Measurements from ENCODE around the gene LAGE3.

LAGE3 gene

DNA sequence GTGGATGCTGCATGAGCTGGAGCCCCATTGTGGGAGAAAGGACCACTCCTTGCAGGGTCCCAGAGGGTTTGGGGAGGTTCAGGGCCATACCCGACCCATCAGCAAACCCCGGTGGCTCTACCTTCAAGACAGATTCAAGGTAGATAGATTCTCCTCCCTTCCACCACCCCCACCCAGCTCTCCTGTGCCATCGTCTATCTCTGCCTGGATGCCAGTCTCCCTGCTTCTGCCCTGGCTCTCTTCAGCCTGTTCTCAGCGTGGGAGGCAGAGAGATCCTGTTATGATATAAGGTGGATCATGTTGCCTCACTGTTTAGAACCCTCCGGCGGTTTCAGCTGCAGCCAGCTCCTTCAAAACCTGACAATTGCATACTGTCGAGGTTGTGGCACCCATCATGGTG lies 5.4 kb downstream of the LAGE3 start:
- no peak for DNase-seq

DNA sequence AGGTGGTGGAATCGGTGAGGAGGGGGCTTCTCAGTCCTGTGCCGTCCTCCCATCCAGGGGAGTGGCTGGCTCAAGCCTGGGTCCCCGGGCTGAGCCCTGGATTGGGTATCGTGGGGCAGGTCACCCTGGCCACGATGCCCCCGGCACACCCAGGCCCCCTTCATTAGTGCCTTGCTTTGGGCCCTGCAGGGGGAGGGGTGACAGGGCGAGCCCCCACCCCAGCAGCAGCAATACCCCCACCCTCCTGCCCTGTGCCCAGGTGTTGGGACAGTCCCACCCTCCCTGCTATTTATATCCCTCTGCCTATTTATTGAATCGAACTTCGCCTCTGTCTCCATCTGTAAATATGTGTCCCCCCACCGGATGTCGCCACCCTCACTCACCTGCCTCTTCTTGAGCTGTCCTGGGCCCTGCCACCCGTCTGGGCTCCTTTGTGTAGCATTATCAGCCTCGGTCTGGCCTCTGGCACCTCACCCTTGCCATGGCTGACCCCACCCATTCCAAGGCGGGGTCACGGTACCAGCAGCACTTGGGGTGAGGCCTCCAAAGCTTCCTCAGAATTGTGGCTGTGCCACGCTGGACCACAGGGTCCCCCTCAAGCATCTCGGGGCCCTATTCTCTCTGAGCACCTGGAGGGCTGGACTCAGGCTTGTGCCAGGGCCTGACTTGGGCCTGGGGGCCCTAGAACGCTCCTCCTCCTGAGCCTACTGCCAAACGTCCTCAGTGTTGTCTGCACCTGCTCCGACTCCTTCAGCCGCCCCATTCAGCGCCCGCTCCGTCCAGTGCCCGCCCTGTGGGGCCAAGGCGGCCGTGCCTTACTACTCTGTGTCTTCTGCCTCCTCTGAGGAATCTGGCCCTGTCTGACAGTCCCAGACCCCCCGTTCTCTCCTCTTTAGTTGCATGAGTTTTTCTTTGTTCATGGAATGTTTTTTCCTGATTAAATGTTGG lies 6.1 kb downstream of the LAGE3 start:
- DNase-seq: no peak

DNA sequence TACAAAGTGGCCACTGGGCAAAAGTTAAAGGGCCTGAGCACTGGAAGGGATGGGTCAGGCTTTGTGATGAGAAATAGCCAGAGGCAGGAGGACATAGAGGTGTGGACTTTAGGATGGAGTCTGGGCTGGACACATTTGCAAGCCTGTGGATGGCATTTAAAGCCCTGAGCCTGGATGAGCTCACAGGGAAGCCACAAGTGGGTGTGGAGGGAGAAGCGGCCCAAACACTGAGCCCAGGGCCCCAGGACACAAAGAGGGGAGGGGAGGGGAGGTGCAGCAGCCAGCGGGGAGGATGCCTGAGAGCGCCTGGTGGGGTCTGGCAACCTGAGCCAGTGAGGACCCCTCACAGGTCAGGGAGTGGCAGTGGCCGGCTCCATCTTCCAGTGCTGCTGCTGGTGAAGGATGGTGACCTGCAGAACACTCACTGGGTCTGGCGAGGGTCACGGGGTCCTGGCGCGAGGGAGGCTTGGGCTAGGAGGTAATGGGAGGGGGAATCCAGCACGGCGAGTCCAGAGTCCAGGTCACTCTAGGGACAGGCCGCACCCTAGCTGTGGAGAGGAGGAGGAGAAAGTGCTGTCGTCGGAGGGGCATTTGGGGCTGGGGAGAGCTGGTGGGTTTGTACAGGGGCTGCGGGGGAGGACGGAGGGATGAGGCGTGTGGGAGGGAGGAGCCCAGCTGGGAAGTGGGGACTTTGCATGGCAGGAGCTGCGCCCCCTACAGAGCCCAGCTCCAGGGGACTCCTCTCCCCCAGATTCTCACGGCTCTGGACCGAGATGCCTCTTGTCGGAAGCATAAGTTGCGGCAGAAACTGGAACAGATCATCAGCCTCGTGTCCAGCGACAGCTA lies 7.0 kb downstream of the LAGE3 start:
- no peak for DNase-seq

DNA sequence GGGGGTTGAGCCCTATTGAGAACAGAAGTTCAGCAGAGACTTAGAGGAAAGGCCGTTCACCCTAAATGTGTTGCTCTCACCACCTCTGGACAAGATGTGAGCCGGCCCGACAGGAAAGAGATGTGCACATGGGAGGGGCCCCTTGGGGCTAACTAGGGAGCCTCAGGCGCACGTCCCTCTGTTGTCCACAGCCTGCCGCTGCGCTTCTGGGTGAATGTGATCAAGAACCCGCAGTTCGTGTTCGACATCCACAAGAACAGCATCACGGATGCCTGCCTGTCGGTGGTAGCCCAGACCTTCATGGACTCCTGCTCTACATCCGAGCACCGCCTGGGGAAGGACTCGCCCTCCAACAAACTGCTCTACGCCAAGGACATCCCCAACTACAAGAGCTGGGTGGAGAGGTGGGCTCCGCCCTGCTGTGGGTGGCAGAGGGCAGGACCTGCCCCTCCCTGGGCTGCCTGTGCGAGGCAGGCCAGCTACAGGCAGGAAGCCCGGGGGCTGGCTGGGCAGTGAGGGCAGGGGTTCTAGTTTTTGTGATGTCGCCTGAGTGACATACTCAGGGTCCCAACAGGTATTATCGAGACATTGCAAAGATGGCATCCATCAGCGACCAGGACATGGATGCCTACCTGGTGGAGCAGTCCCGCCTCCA lies 8.0 kb downstream of the LAGE3 start:
- no peak for DNase-seq

DNA sequence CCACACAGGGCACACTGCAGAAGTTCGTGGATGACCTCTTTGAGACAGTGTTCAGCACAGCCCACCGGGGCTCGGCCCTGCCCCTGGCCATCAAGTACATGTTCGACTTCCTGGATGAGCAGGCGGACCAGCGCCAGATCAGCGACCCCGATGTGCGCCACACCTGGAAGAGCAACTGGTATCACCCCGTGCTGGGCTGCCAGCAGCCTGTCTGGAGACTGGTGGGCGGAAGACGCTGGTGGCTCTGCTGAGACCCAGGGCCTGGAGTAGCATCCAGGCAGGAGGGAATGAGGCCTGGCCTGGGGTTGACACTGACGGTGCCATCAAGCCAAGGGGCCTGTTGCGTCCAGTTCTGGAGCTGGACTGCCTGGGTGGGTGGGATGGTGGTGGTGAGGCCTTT lies 8.6 kb downstream of the LAGE3 start:
- DNase-seq: no peak

DNA sequence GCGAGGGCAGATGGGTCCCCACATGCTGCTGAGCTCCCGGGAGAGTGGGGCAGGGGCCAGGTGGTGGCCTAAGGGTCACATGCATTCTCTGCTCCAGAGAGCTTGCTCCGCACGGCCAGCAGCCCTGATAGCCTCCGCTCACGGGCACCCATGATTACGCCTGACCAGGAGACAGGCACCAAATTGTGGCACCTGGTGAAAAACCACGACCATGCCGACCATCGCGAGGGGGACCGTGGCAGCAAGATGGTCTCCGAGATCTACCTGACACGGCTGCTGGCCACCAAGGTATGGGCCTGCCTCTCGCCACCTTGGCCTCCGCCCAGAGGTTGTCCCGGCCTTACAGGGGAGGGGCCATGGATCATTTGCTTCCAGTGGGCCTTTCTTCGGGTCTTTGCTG lies 9.2 kb downstream of the LAGE3 start:
- DNase-seq: no peak

DNA sequence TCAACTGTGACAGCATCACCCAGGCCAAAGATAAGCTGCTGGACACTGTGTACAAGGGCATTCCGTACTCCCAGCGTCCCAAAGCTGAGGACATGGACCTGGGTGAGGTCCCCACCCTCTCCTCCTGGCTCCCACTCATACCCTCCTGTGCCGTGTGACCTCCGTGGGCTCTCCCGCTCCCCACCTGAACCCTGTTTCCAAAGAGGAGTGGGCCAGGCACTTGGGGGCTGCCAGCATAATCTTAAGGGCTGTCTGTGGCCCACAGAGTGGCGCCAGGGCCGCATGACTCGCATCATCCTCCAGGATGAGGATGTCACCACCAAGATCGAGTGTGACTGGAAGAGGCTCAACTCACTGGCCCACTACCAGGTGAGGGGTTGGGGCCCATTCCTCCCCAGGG lies 10.0 kb downstream of the LAGE3 start:
- DNase-seq: no peak

DNA sequence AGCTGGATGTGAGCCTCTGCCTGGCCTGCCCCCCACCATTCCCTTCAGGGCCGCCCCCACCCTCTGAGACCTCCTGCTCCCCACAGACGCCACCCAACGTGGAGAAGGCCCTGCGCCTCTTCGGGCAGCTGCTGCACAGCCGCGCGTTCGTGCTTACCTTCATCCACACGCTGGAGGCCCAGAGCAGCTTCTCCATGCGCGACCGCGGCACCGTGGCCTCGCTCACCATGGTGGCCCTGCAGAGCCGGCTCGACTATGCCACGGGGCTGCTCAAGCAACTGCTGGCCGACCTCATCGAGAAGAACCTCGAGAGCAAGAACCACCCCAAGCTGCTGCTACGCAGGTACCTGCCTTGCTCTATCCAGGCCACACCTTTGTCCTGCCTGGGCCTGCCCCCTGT lies 10.9 kb downstream of the LAGE3 start:
- DNase-seq: no peak

DNA sequence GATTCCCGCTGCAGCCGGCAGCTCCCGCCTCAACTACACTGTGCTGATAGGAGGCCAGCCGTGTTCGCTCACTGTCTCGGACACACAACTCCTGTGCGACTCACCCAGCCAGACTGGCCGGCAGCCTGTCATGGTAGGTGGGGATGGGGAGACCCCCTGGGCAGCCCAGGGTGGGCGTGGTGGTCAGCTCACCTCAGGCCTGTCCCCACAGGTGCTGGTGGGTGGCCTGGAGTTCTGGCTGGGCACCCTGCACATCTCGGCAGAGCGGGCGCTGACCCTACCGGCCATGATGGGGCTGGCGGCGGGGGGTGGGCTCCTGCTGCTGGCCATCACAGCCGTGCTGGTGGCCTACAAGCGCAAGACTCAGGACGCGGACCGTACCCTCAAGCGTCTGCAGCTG lies 11.5 kb downstream of the LAGE3 start:
- DNase-seq: no peak

DNA sequence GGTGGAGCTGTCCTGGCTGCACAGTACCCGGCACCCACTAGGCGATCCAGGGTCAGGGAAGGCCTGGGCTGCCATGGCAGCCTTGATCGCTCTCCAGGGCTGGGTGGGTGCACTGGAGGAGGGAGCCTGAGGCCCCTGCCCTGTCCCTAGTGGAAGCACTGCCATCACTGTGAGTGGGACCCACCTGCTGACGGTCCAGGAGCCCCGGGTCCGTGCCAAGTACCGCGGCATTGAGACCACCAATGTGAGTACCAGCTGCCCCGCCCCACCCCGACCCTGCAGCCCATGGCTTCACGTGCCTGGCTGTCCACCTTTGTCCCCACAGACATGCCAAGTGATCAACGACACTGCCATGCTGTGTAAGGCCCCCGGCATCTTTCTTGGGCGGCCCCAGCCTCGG lies 12.2 kb downstream of the LAGE3 start:
- no peak for DNase-seq

DNA sequence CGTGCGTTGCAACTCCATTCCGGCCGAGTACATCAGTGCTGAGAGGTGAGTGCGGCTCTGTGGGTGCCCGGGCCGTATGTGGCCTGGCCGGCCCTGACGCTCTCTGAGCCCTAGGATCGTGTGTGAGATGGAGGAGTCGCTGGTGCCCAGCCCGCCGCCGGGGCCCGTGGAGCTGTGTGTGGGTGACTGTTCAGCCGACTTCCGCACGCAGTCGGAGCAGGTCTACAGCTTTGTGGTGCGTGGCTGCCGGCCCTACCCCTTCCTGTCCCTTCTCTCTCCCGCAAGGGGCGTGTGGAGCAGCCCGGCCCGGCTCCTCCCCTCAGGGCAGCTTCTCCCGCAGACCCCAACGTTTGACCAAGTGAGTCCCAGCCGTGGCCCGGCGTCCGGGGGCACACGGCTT lies 13.0 kb downstream of the LAGE3 start:
- DNase-seq: no peak

DNA sequence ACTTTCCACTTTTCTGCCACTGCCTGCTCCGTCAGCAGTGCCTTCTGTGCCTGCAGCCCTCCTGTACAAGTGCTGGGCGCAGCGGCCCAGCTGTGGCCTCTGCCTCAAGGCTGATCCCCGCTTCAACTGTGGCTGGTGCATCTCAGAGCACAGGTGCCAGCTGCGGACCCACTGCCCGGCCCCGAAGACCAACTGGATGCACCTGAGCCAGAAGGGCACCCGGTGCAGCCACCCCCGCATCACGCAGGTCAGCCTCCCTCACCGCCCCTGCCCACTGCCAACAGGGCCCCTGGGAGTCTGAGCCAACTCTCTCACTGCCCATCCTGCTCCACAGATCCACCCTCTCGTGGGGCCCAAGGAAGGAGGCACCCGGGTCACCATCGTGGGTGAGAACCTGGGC lies 13.5 kb downstream of the LAGE3 start:
- no peak for DNase-seq

DNA sequence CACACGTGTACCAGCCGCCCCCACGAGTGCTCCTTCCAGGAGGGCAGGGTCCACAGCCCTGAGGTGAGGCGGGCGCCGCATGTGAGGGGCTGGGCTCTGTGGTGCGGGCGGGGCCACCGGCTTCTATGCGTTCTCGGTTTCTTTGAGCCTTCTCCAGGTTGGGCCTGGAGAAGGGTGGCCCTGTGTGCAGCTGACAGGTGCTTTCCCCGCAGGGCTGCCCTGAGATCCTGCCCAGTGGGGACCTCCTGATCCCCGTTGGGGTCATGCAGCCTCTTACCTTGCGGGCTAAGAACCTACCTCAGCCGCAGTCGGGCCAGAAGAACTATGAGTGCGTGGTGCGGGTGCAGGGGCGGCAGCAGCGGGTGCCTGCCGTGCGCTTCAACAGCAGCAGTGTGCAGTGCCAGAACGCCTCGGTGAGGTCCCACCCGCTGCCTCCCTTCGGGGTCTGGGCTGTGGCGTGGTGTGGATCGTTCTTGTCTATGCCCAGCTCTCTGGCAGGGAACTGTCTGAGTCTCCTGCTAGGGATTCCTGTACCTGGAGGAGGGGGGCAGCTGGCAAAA lies 14.2 kb downstream of the LAGE3 start:
- DNase-seq: no peak

DNA sequence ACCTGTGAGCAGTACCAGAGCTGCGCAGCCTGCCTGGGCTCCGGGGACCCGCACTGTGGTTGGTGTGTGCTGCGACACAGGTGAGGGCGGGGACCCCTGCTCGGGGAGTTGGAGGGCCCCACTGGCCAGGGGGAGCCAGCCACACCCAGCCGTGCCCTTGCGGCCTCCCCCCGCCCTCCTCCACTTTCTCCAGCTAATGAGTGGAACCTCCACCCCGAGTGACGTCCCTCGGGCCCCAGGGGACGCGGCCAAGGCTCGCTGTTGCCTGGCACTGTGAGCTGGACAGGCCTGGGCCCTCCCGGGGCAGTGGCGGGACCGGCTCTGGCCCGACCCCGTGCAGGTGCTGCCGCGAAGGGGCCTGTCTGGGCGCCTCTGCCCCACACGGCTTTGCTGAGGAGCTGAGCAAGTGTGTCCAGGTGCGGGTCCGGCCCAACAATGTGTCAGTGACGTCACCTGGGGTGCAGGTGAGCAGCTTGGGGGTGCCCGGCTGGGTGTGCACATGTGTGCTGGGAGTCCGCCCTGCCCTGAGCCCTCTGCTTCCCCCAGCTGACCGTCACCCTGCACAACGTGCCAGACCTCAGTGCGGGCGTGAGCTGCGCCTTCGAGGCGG lies 15.4 kb downstream of the LAGE3 start:
- no peak for DNase-seq

DNA sequence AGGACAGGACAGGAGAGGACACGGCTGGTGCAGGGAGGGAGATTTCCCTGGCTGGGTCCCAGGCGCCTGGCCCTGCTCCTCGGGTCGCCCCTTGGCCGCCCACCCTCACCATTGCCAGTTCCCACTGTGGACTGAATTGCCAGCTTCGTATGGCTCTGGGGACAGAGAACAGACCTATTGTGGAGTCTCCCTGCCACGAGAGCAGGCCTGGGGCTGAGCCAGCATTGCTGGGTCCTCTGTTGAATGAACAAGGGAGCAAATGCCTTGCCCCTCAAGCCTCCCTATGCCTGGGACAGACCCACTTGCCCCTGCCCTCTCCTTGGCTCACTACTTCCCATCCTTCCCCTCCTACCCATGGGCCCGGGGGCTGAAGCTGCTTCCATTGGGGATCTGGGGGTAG lies 16.7 kb downstream of the LAGE3 start:
- no peak for DNase-seq

DNA sequence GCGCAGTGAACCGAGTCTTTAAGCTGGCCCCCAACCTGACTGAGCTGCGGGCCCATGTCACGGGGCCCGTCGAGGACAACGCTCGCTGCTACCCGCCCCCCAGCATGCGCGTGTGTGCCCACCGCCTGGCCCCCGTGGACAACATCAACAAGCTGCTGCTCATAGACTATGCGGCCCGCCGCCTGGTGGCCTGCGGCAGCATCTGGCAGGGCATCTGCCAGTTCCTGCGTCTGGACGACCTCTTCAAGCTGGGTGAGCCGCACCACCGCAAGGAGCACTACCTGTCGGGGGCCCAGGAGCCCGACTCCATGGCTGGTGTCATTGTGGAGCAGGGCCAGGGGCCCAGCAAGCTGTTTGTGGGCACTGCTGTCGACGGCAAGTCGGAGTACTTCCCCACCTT lies 18.8 kb downstream of the LAGE3 start:
- DNase-seq: no peak

DNA sequence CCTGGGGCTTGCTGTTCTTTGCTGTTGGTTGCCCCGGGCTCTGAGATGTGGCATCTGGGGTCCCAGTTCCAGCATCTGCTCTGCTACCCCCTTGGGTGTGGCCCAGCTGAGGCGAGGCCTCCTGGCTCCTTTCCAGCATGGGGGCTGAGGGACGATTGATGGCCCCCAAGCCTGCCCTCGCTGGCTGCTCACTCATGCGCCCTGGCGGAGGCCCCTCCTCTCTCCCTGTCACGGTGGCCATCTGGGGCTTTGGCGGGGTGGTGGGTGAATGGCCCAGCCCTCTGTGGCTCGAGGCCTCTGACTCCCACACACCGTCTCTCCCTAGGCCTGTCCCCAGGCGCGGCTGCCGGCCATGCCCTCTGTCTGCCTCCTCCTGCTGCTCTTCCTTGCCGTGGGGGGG lies 19.2 kb downstream of the LAGE3 start:
- DNase-seq: no peak

DNA sequence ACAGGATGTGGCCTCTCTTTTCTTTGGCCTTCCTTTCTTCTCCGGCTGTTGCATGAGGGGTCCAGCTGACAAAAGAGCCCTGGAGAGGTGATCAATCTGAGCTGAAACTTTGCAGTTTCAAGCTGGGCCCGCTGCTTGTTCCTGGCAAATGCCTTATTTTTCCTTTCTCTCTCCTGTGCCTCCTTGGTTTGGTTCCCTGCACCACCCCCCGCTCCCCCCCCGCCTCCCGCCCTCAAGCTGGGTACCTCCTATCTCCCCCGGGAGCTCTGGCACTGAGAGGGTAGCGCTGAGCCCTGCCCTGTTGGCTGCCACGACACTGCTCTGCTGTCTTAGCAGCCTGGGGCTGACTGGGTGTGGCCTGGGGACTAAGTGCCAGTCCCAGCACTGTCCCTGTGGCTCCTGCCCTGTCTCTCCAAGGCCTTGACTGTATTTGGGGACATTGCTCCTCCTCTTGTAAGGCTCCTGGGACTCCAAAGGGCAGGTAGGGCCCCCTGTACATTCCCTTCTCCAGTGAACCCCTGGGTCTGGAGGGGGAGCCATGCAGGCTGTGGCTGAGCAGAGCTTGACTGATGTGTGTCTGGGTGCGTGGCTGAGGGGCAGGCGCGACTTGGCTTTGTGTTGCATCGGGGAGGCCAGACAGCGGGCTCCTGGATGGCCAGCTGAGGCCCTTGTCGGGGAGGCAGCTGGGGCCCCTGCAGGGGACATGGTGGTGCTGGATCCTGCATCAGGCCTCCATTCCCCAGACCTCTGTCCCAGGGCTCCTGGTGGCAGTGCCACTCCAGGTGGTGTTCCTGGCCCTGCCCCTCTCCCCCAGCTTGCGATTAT lies 19.9 kb downstream of the LAGE3 start:
- DNase-seq: peak in 1 of 2 experiments; percentile 19

DNA sequence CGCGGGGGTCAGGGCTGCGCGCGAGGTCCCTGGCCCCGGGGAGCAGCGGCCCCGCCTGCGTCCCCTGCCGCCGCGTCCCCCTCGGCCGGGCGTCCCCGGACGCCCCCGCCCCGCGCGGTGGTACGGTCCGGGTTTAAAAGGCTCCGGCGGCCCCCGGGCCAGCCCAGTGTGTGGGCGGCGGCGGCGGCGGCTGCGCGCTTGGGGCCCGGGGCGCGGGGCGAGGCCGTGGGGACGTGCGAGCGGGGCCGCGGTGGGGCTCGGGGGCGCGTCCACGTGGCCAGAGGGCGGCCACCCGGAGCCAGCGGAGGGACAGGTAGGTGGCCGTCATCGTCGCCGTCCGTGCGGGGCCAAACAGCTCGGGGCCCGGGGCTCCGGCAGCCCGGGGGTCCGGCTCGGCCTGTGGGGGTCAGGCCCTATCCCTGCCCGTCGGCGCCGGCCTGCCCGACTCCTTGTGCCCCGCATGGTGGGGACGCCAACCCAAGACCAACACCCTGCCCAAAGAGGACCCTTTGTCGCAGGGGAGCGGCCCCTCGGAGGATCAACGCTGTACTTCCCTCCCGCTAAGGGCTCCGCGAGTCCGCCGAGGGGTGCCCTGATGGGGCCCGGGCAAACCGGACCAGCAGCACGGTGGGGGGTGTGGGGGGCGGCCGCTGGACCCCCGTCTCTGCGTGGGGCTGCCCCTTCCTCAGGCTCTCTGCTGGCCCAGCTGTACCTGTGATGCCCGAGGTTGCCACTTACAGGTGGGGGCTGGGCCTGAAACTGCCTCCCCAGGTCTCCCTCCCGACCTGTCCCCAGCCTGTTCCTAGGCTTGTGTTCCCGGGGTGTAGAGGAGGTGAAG lies 20.7 kb downstream of the LAGE3 start, which contains the start of gene PLXNA3:
TSS of gene PLXNA3 (plus strand) at position 166 of the 838 bp plus-strand sequence. CDS start 1,903 bp downstream, outside the sequence.
- DNase-seq: peak; percentile 54 to 58

DNA sequence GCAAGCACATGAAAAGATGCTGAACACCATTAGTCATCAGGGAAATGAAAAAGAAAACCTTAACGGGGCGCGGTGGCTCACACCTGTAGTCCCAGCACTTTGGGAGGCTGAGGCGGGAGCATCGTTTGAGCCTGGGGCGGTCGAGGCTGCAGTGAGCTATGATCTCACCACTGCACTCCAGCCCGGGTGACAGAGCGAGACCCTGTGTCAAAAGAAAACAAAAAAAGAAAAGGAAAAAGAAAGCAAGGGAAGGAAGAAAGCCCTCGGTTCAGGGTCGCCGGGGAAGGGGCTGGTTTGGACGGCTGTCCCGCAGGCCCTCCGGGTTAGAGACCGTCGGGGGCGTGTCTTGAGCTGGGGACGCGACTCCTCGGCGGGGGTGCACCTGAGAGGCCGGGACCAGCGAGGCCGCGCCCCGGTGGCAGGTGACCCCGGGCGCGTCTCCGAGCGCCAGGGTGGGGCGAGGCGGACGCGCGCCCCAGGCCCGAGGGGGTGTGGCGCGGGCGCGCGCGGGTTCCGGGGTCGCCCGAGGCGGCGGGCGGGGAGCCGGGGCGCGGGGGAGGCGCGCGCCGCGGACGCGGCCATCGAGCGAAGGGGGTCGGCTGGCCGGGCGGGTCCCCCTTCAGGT lies 21.5 kb downstream of the LAGE3 start:
- DNase-seq: peak; percentile 44 to 45
